H1 (cell line): ENCODE results near the gene FLRT2. TPM values are rescaled to one million over a fixed set of nuclear protein-coding genes. Genes with fewer than 3 reads are reported as not detected.

Experiments
- CTCF ChIA-PET: fragments of 300-600 bp; sonication (Branson Sonifier 250); formaldehyde crosslinking; loops from one replicate; lab custom pipeline; 2021; ENCODE audit not compliant: partially characterized antibody; lab: Charles Lee
- POLR2A ChIA-PET: fragments of 300-600 bp; sonication (Branson Sonifier 250); formaldehyde crosslinking; loops from one replicate; lab custom pipeline; 2021; ENCODE audit warnings: inconsistent platforms; ENCODE audit not compliant: partially characterized antibody; lab: Charles Lee
- DNase-seq, 2 experiments: peaks; one replicate each; pipeline versions ENCODE4 v3.0.0 to v3.0.0-alpha.2; 2010 to 2022; ENCODE audit warnings: low spot score in 2 of 2, low read depth in 1 of 2, mixed read lengths in 1 of 2
- FAIRE-seq: peaks from 2 replicates; lab custom pipeline; 2011; peaks lifted over from hg19 to GRCh38; lab: Jason Lieb, UNC
- H2AFZ ChIP-seq: 2 replicates; pipeline ENCODE4 v1.8.1; 2012; ENCODE audit warnings: low read length, inconsistent platforms
- H2AK5ac ChIP-seq: 2 replicates; pipeline ENCODE4 v1.6.1; 2013; ENCODE audit warnings: low read depth, low read length
- H2BK120ac ChIP-seq: replicated peaks from 2 replicates; pipeline ENCODE3; 2013; ENCODE audit warnings: low read depth, low read length, inconsistent platforms
- H2BK12ac ChIP-seq: 2 replicates; pipeline ENCODE4 v1.6.1; 2013; ENCODE audit warnings: low read depth, low read length
- H2BK15ac ChIP-seq: 2 replicates; pipeline ENCODE4 v1.6.1; 2013; ENCODE audit warnings: low read length
- H2BK20ac ChIP-seq: 2 replicates; pipeline ENCODE4 v1.6.1; 2013; ENCODE audit warnings: low read length
- H2BK5ac ChIP-seq: 2 replicates; pipeline ENCODE4 v1.6.1; 2013; ENCODE audit warnings: low read depth, low read length
- H3K14ac ChIP-seq: 2 replicates; pipeline ENCODE4 v1.6.1; 2013; ENCODE audit warnings: inconsistent platforms; ENCODE audit not compliant: insufficient read length
- H3K18ac ChIP-seq: 2 replicates; pipeline ENCODE4 v1.6.1; 2013; ENCODE audit warnings: low read length; ENCODE audit errors: extremely low read depth
- H3K23ac ChIP-seq: 2 replicates; pipeline ENCODE4 v1.6.1; 2013; ENCODE audit warnings: inconsistent platforms; ENCODE audit not compliant: insufficient read length
- H3K23me2 ChIP-seq: 2 replicates; pipeline ENCODE4 v1.6.1; 2013; ENCODE audit warnings: low read depth, low read length
- H3K27ac ChIP-seq: 2 replicates; pipeline ENCODE4 v1.6.1; 2011; ENCODE audit warnings: low read depth, low read length, inconsistent platforms
- H3K27me3 ChIP-seq, 4 experiments: replicated peaks in 1 of 4; 1 replicate in 1 of 4; 2 replicates in 3 of 4; pipeline versions ENCODE4 v1.6.1 to v1.8.1; 2011 to 2013; ENCODE audit warnings: low read length in 3 of 4, mild to moderate bottlenecking in 3 of 4, inconsistent platforms in 2 of 4, mixed read lengths in 2 of 4, moderate library complexity in 1 of 4; ENCODE audit not compliant: control insufficient read depth in 3 of 4, insufficient read depth in 3 of 4; ENCODE audit errors: extremely low read depth in 1 of 4
- H3K36me3 ChIP-seq, 4 experiments: 2 replicates each; pipeline versions ENCODE4 v1.6.1 to v1.8.1; 2011 to 2013; ENCODE audit warnings: mild to moderate bottlenecking in 4 of 4, low read length in 3 of 4, moderate library complexity in 2 of 4, control low read depth in 1 of 4, inconsistent platforms in 1 of 4; ENCODE audit not compliant: insufficient read depth in 4 of 4, control insufficient read depth in 2 of 4
- H3K4ac ChIP-seq: replicated peaks from 2 replicates; pipeline ENCODE3; 2013; ENCODE audit warnings: low read length, low read depth, mixed read lengths, inconsistent platforms; ENCODE audit not compliant: insufficient read length
- H3K4me1 ChIP-seq, 4 experiments: replicated peaks in 1 of 4; 1 replicate in 1 of 4; 2 replicates in 3 of 4; pipeline versions ENCODE4 v1.6.1 to v1.8.1; 2011 to 2013; ENCODE audit warnings: low read length in 3 of 4, inconsistent platforms in 2 of 4, mixed read lengths in 1 of 4; ENCODE audit not compliant: insufficient read depth in 4 of 4, control insufficient read depth in 3 of 4
- H3K4me2 ChIP-seq, 2 experiments: 2 replicates each; pipeline versions ENCODE4 v1.6.1 to v1.8.1; 2011 to 2013; ENCODE audit warnings: low read depth in 2 of 2, low read length in 2 of 2, control low read depth in 1 of 2, inconsistent platforms in 1 of 2, mild to moderate bottlenecking in 1 of 2; ENCODE audit not compliant: insufficient read depth in 1 of 2
- H3K4me3 ChIP-seq, 4 experiments: fragments of 200-600, 300-600 bp in 1 of 4; sonication (generic), shearing (Covaris generic), sonication (Bioruptor Twin) in 1 of 4; 2 replicates each; pipeline versions ENCODE4 v1.5.1 to v1.8.1; 2011 to 2016; ENCODE audit warnings: low read length in 4 of 4, low read depth in 3 of 4, control low read depth in 2 of 4, inconsistent platforms in 2 of 4, mild to moderate bottlenecking in 2 of 4, mixed read lengths in 1 of 4, moderate library complexity in 1 of 4; ENCODE audit not compliant: insufficient read depth in 2 of 4; ENCODE audit errors: extremely low read depth in 1 of 4
- H3K56ac ChIP-seq: replicated peaks from 2 replicates; pipeline ENCODE3; 2013; ENCODE audit warnings: low read depth, mild to moderate bottlenecking, mixed read lengths, low read length, inconsistent platforms; ENCODE audit not compliant: insufficient read length
- H3K79me1 ChIP-seq: 2 replicates; pipeline ENCODE4 v1.6.1; 2013; ENCODE audit warnings: low read depth, low read length, control low read depth
- H3K79me2 ChIP-seq, 2 experiments: 2 replicates each; pipeline versions ENCODE4 v1.6.1 to v1.8.1; 2012 to 2013; ENCODE audit warnings: low read length in 2 of 2, mild to moderate bottlenecking in 2 of 2, inconsistent platforms in 1 of 2; ENCODE audit not compliant: insufficient read depth in 2 of 2, control insufficient read depth in 1 of 2
- H3K9ac ChIP-seq, 4 experiments: replicated peaks in 1 of 4; 1 replicate in 1 of 4; 2 replicates in 3 of 4; pipeline versions ENCODE4 v1.6.1 to v1.8.1; 2011 to 2013; ENCODE audit warnings: low read depth in 3 of 4, low read length in 3 of 4, control low read depth in 2 of 4, mild to moderate bottlenecking in 2 of 4, moderate library complexity in 2 of 4, inconsistent platforms in 1 of 4; ENCODE audit errors: extremely low read depth in 1 of 4
- H3K9me3 ChIP-seq, 2 experiments: 2 replicates each; pipeline versions ENCODE4 v1.6.1 to v1.8.1; 2012 to 2013; ENCODE audit warnings: mild to moderate bottlenecking in 2 of 2, moderate library complexity in 2 of 2, control low read depth in 1 of 2, inconsistent platforms in 1 of 2, low read depth in 1 of 2, low read length in 1 of 2, mixed read lengths in 1 of 2; ENCODE audit not compliant: insufficient read depth in 2 of 2
- H4K20me1 ChIP-seq, 2 experiments: replicated peaks in 1 of 2; 2 replicates each; pipeline versions ENCODE3 to v1.8.1; 2011 to 2013; ENCODE audit warnings: inconsistent platforms in 2 of 2, low read length in 2 of 2, mild to moderate bottlenecking in 1 of 2; ENCODE audit not compliant: insufficient read depth in 2 of 2, control insufficient read depth in 1 of 2
- H4K5ac ChIP-seq: 2 replicates; pipeline ENCODE4 v1.6.1; 2013; ENCODE audit warnings: low read length, low read depth, mixed read lengths, inconsistent platforms; ENCODE audit not compliant: insufficient read length
- H4K8ac ChIP-seq: 2 replicates; pipeline ENCODE4 v1.8.0; 2013; ENCODE audit warnings: mild to moderate bottlenecking, moderate library complexity, low read length, inconsistent platforms; ENCODE audit not compliant: insufficient read depth; ENCODE audit errors: extremely low read depth
- H4K91ac ChIP-seq: replicated peaks from 2 replicates; pipeline ENCODE3; 2013; ENCODE audit warnings: low read length, mixed read lengths, inconsistent platforms; ENCODE audit not compliant: insufficient read length
- ASH2L ChIP-seq: fragments of 200-600, 300-600 bp; sonication (generic); IDR thresholded peaks from one replicate; pipeline ENCODE4 v1.7.1; 2017; ENCODE audit warnings: low read length
- CBX5 ChIP-seq: fragments of 300-800, 300-1000 bp; sonication (generic); IDR thresholded peaks from 2 replicates; pipeline ENCODE4 v1.7.1; 2016; ENCODE audit warnings: antibody characterized with exemption, low read length, low read depth
- CTBP2 ChIP-seq: IDR thresholded peaks from 2 replicates; pipeline ENCODE4 v1.7.0; 2011; ENCODE audit warnings: borderline replicate concordance, mild to moderate bottlenecking, moderate library complexity, mixed read lengths, low read length; ENCODE audit not compliant: insufficient read depth, insufficient read length
- HDAC6 ChIP-seq: IDR thresholded peaks from one replicate; pipeline ENCODE4 v1.7.1; 2012; ENCODE audit warnings: low read depth, mild to moderate bottlenecking, inconsistent platforms, low read length, moderate library complexity
- KDM4A ChIP-seq: IDR thresholded peaks from one replicate; pipeline ENCODE4 v1.7.1; 2012; ENCODE audit warnings: low read depth, mild to moderate bottlenecking, moderate library complexity, low read length, inconsistent platforms; ENCODE audit not compliant: severe bottlenecking
- KDM5A ChIP-seq: fragments of 200-600 bp; IDR thresholded peaks from 2 replicates; pipeline ENCODE4 v1.7.1; 2012; ENCODE audit warnings: mild to moderate bottlenecking, low read length, inconsistent platforms, mixed read lengths
- RXRA ChIP-seq: IDR thresholded peaks from 2 replicates; pipeline ENCODE4 v1.6.1; 2011; ENCODE audit warnings: low read depth, mild to moderate bottlenecking, low read length, moderate library complexity; ENCODE audit not compliant: insufficient read depth
- SIX5 ChIP-seq: IDR thresholded peaks from 2 replicates; pipeline ENCODE4 v1.6.1; 2011; ENCODE audit warnings: mild to moderate bottlenecking, low read depth, low read length
- SP1 ChIP-seq: IDR thresholded peaks from 2 replicates; pipeline ENCODE4 v1.6.1; 2011; ENCODE audit warnings: low read depth, low read length
- SRF ChIP-seq: IDR thresholded peaks from 2 replicates; pipeline ENCODE4 v1.6.1; 2011; ENCODE audit warnings: mild to moderate bottlenecking, low read depth, low read length, moderate library complexity
- TAF7 ChIP-seq: optimal IDR thresholded peaks from 2 replicates; pipeline ENCODE3; 2011; ENCODE audit warnings: low read depth, mild to moderate bottlenecking, inconsistent platforms, low read length, moderate library complexity, borderline replicate concordance
- ZNF274 ChIP-seq: IDR thresholded peaks from 2 replicates; pipeline ENCODE4 v1.7.0; 2012; ENCODE audit warnings: low read length, borderline replicate concordance; ENCODE audit errors: extremely low read depth
- WGBS, 2 experiments: shearing (Covaris generic) in 1 of 2; methylation state at CpG; one replicate each; pipeline versions ENCODE4 v1.1.6 to v1.1.7; 2013 to 2015; ENCODE audit warnings: low lambda C conversion rate in 2 of 2, mixed read lengths in 2 of 2, inconsistent platforms in 1 of 2, low coverage in 1 of 2, missing lambda C conversion rate in 1 of 2; ENCODE audit not compliant: insufficient replicate concordance in 2 of 2, insufficient coverage in 1 of 2, insufficient read length in 1 of 2; ENCODE audit errors: extremely low coverage in 1 of 2, missing lambda C conversion rate in 1 of 2; 5-methylcytosine and 5-hydroxymethylcytosine counted together
- polyA plus RNA-seq, 7 experiments: library from polyadenylated mRNA; depleted of rRNA in 3 of 7; stranded (reverse) in 5 of 7; unstranded in 2 of 7; fragments of >200 nt in 5 of 7; fragments of 200-250 nt in 2 of 7; gene quantifications; 1 replicate in 5 of 7; 2 replicates in 1 of 7; 4 replicates in 1 of 7; pipeline versions ENCODE4 v1.2.1 to v1.2.3, GENCODE V29; 2011 to 2013; ENCODE audit warnings: missing spikeins in 2 of 7, mixed read lengths in 2 of 7
- total RNA-seq: library from RNA; stranded (reverse); fragmentation: NEBNext Ultra II Directional; extraction: Animal tissue kit (Norgen Biotek cat#: 25700); gene quantifications from 2 replicates; pipeline ENCODE4 v1.2.1, GENCODE V29; 2021
- TF ChIP-seq, protein P1 (sequence below): IDR thresholded peaks from 2 replicates; pipeline ENCODE4 v1.6.1; 2011; ENCODE audit warnings: low read depth, mild to moderate bottlenecking, low read length; ENCODE audit not compliant: insufficient read depth

The FLRT2 gene
- total and polyA plus RNA-seq, 2 of the 8 experiments (the other 6 are each of a cell fraction or from before 2014, with no cell fraction given): 2.4 to 6.9 TPM

DNA sequence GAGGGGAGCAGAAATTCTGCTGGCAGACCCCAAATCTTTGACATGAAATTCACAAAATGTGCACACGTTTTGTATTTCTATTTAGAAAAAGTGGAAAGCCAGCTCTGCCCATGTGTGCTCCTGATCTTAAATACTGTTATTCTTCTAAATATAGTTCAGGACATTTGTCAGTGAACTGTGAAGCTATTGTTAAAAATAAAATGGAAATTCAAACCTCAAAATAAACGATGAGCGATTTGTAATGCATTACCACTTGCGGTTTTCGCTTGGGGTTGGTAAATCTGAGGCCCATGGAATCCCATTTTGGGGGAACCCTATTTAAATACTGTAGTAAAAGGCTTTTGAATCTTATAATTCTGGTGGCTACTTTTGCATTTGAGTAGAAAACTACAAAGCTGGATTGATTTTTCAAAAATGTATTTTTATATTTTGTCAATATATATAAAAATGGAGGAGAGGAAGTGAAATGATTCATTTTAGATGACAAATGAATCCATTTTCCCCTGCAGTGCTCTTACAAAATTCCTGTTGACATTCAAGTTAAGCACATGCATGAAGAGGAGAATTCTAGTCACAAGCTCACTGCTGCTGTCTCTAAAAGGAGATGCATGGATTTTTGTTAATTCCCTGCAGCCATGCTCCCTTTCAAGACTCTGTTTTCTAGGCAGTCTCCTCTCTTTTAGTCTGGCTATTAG is 47.1 kb downstream of the FLRT2 start:
- Histone ChIP-seq H2BK5ac (no peak overlapping the region), H3K56ac (no peak overlapping the region), H3K79me2 (no peaks in the 10 kb centered on the region), H3K4ac (no peak overlapping the region), H4K20me1 (no peaks in the 10 kb centered on the region), H2BK120ac (no peak overlapping the region), H3K27me3 (peaks cover 0 to 2% (median 0%) of the 10 kb centered on the region in 4 experiments; a peak in 1 of 7 replicates), H3K18ac (no peak overlapping the region), H3K4me3 (no peak overlapping the region), H2BK12ac (no peak overlapping the region), H3K23me2 (no peaks in the 10 kb centered on the region; the same call in 1 of the 2 replicates), H4K91ac (no peak overlapping the region), H3K9me3 (no peaks in the 10 kb centered on the region), H3K4me1 (peaks cover 3 to 17% (median 10%) of the 10 kb centered on the region in 4 experiments; a peak in 4 of 7 replicates), H2BK20ac (no peak overlapping the region), H3K14ac (no peak overlapping the region), H3K23ac (no peak overlapping the region), H3K79me1 (no peaks in the 10 kb centered on the region), H2BK15ac (no peak overlapping the region), H3K27ac (no peak overlapping the region), H4K5ac (no peak overlapping the region), H4K8ac (no peak overlapping the region), H3K4me2 (no peak overlapping the region), H3K36me3 (no peaks in the 10 kb centered on the region), H2AFZ (no peak overlapping the region), H3K9ac (no peak overlapping the region), H2AK5ac (no peak overlapping the region)
- ChIA-PET POLR2A (no interaction called here), CTCF (interaction anchor here (1.1 to 1.9 kb wide), 2 partner anchors 20 to 35 kb away, joined by 3 to 6 read pairs; no protein-coding TSS in a partner anchor)
- DNase-seq (no peak), FAIRE-seq (no peak)
- WGBS, 2 experiments: 88% methylated on average over 5 of the region's 5 CpGs; no CpG with 5 or more reads in 1 of the 2 experiments
- TF ChIP-seq CBX5: no peak
- TF ChIP-seq RXRA: no peak
- TF ChIP-seq SP1: no peak
- no peak for TF ChIP-seq CTBP2
- no peak for TF ChIP-seq KDM5A
- TF ChIP-seq SRF: no peak
- no peak for TF ChIP-seq TAF7
- TF ChIP-seq ZNF274: no peak
- no peak for TF ChIP-seq ASH2L
- no peak for TF ChIP-seq HDAC6
- no peak for TF ChIP-seq KDM4A
- TF ChIP-seq, protein P1, sequence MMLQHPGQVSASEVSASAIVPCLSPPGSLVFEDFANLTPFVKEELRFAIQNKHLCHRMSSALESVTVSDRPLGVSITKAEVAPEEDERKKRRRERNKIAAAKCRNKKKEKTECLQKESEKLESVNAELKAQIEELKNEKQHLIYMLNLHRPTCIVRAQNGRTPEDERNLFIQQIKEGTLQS: no peak
- no peak for TF ChIP-seq SIX5
